ENCODE data around the gene PROSER1.

The PROSER1 gene

DNA sequence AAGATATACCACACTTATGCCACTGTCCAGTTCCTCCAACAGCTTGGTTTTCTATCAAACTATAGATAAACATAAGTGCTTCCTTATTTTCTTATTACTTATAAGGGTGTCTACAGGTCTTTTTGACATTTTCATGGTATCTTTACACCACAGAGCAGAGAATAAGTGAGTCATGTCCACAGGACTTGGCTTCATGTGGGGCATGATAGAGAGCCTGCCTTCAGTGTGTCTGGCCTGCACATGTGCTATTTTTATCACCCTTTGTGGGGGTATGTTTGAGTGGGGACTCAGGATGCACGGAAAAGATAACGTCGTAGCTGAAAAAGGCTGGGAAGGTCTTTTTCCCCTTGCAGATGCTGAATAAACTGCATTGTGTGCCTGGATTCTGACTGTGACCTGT is 39.1 kb downstream of the PROSER1 start:
- H3K27ac ChIP-seq: no peak overlapping the region
- TF ChIP-seq, protein P1, sequence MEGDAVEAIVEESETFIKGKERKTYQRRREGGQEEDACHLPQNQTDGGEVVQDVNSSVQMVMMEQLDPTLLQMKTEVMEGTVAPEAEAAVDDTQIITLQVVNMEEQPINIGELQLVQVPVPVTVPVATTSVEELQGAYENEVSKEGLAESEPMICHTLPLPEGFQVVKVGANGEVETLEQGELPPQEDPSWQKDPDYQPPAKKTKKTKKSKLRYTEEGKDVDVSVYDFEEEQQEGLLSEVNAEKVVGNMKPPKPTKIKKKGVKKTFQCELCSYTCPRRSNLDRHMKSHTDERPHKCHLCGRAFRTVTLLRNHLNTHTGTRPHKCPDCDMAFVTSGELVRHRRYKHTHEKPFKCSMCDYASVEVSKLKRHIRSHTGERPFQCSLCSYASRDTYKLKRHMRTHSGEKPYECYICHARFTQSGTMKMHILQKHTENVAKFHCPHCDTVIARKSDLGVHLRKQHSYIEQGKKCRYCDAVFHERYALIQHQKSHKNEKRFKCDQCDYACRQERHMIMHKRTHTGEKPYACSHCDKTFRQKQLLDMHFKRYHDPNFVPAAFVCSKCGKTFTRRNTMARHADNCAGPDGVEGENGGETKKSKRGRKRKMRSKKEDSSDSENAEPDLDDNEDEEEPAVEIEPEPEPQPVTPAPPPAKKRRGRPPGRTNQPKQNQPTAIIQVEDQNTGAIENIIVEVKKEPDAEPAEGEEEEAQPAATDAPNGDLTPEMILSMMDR (conservative IDR thresholded peaks at IDR 0.05; ENCODE audit: low read depth): no peak
- ChIA-PET POLR2A (ENCODE audit: low non-redundant PET) (no interaction called here), CTCF (no interaction called here)
- DNase-seq (ENCODE audit: low spot score): no peak

GRCh38 chr13:38993381-38993780 is 44.5 kb downstream of the PROSER1 start:
- CTCF ChIA-PET: no interaction called here

DNA sequence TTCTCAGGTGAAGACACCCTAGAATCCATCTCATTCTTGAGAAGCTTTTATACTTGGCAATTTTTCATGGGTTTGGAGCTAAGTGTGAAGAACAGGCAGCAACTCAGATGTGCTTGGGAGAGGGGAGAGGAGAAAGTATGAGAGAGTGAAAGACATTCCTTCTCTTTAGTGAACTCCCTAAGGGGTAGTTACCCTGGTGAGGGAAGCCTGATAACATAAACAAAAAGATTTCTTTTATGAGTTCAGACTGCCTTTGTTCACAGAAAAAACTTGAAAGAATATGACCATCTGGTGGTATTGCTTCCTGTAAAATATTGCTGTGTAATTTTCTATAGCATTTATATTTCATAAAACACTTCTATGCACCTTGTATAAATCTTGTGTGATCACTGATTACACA is 47.2 kb downstream of the PROSER1 start, which contains the start of gene STOML3:
TSS of gene STOML3 (minus strand) at position 139 of the 400 bp plus-strand sequence. CDS start at position 29, 110 bp downstream.
- POLR2A ChIA-PET (ENCODE audit: low non-redundant PET): no interaction called here
- CTCF ChIA-PET: no interaction called here
- TF ChIP-seq, protein P1 (conservative IDR thresholded peaks at IDR 0.05; ENCODE audit: low read depth): no peak
- no peak for DNase-seq (ENCODE audit: low spot score)
- H3K27ac ChIP-seq: no peak within 1 kb of the TSS

More at GRCh38 chr13:38993381-38993780, 44.5 kb downstream of the PROSER1 start:
- no peak for DNase-seq (ENCODE audit: low spot score)
- TF ChIP-seq, protein P1 (conservative IDR thresholded peaks at IDR 0.05; ENCODE audit: low read depth): no peak
- H3K27ac ChIP-seq: no peak overlapping the region
- POLR2A ChIA-PET (ENCODE audit: low non-redundant PET): no interaction called here

DNA sequence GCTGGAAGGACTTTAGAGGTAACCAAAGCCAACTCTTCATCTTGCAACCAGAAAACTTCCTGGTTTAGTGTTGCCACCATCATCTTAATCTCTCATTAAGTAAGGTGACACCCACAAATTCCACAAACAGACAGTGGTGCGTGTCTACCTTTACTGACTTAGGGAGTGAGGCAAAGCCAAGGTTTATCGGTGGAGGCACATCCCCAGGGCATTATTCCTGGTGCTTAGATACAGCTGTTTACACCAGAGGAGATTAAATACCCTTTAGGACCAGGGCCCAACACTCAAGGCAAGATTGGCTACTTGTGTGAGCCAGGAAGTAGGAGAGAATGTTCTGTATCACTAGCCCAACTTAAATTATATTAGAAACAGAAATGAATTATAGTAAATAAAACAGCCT is 56.8 kb downstream of the PROSER1 start:
- TF ChIP-seq, protein P1 (conservative IDR thresholded peaks at IDR 0.05; ENCODE audit: low read depth): no peak
- no peak for DNase-seq (ENCODE audit: low spot score)
- ChIA-PET POLR2A (ENCODE audit: low non-redundant PET) (no interaction called here), CTCF (interaction anchor here (1.0 kb wide), 1 partner anchor 11 kb away, joined by 3 read pairs; no protein-coding TSS in a partner anchor)
- no peak overlapping the region for H3K27ac ChIP-seq

DNA sequence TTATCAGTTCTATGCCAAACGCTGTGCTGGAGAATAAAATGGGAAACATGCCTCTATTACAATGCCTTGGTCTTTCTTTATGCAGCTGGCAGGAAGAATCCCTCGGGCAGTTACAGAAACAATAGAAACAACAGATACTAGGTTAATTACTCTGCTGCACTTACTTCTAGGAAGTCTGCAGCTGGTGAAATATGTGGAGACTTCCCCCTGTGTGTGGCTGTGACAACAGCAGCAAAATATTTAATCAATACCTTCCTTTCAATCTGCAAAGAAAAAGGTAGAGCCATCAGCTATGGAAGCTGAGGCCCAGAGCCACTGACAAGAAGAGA is 57.2 kb downstream of the PROSER1 start:
- POLR2A ChIA-PET (ENCODE audit: low non-redundant PET): no interaction called here
- no peak for DNase-seq (ENCODE audit: low spot score)
- TF ChIP-seq, protein P1 (conservative IDR thresholded peaks at IDR 0.05; ENCODE audit: low read depth): no peak
- no peak overlapping the region for H3K27ac ChIP-seq
- CTCF ChIA-PET: interaction anchor here (1.0 kb wide), 1 partner anchor 11 kb away, joined by 3 read pairs; no protein-coding TSS in a partner anchor

GRCh38 chr13:38979891-38980749 is 57.8 kb downstream of the PROSER1 start:
- POLR2A ChIA-PET (ENCODE audit: low non-redundant PET): no interaction called here
- CTCF ChIA-PET: interaction anchor here (0.8 kb wide), 1 partner anchor 65 kb away, joined by 4 read pairs; no protein-coding TSS in a partner anchor
- H3K27ac ChIP-seq: no peak overlapping the region
- TF ChIP-seq, protein P1 (conservative IDR thresholded peaks at IDR 0.05; ENCODE audit: low read depth): no peak
- DNase-seq (ENCODE audit: low spot score): no peak

Data from RWPE1 (cell line).